CD4-positive, alpha-beta T cell (primary cell): ENCODE data around the gene CCP110. TPM values are rescaled to one million over a fixed set of nuclear protein-coding genes. Genes with fewer than 3 reads are reported as not detected.

Experiments
- ATAC-seq: fragments of 200-7000 bp; cut with Tn5 transposase; one replicate; pipeline ENCODE4 v1.10.0; 2022; ENCODE audit warnings: mild to moderate bottlenecking; ENCODE audit not compliant: poor library complexity
- CTCF ChIA-PET: fragments of 350-600 bp; sonication (Branson Sonifier 250); formaldehyde crosslinking; loops from one replicate; lab custom pipeline; 2021; ENCODE audit warnings: antibody characterized with exemption, inconsistent platforms; lab: Charles Lee
- POLR2A ChIA-PET: fragments of 350-600 bp; sonication (Branson Sonifier 250); formaldehyde crosslinking; loops from one replicate; lab custom pipeline; 2021; ENCODE audit warnings: antibody characterized with exemption, inconsistent platforms; lab: Charles Lee
- DNase-seq, 14 experiments: peaks; one replicate each; pipeline ENCODE4 v3.0.0-alpha.2; 2013 to 2020; ENCODE audit warnings: mixed read lengths in 2 of 14
- H3K27ac ChIP-seq, 2 donors: one replicate each; pipeline versions ENCODE4 v1.5.1 to v1.7.0; 2013; ENCODE audit warnings: low read length in 2 of 2, low read depth in 1 of 2, mild to moderate bottlenecking in 1 of 2
- H3K27me3 ChIP-seq, 2 experiments: 1 replicate in 1 of 2; 2 replicates in 1 of 2; pipeline versions ENCODE4 v1.6.1 to v1.7.0; 2013; ENCODE audit warnings: low read length in 2 of 2, control low read depth in 1 of 2, mild to moderate bottlenecking in 1 of 2, moderate library complexity in 1 of 2; ENCODE audit not compliant: insufficient read depth in 2 of 2, control insufficient read depth in 1 of 2
- H3K36me3 ChIP-seq: one replicate; pipeline ENCODE4 v1.6.1; 2013; ENCODE audit warnings: low read length, control low read depth; ENCODE audit not compliant: insufficient read depth
- H3K4me1 ChIP-seq: one replicate; pipeline ENCODE4 v1.6.1; 2013; ENCODE audit warnings: low read length, control low read depth; ENCODE audit not compliant: insufficient read depth
- H3K4me3 ChIP-seq: one replicate; pipeline ENCODE4 v1.5.1; 2013; ENCODE audit warnings: mild to moderate bottlenecking, low read length, moderate library complexity
- H3K9me3 ChIP-seq, 2 experiments: 1 replicate in 1 of 2; 2 replicates in 1 of 2; pipeline versions ENCODE4 v1.6.1 to v1.7.0; 2013; ENCODE audit warnings: low read length in 2 of 2, mild to moderate bottlenecking in 2 of 2, control low read depth in 1 of 2, moderate library complexity in 1 of 2; ENCODE audit not compliant: control insufficient read depth in 1 of 2, insufficient read depth in 1 of 2
- H3K27ac Mint-ChIP-seq: one replicate; pipeline ENCODE4 v1.8.0; 2020; ENCODE audit warnings: mixed read lengths
- H3K27me3 Mint-ChIP-seq: one replicate; pipeline ENCODE4 v1.8.0; 2021; ENCODE audit warnings: mixed read lengths
- H3K36me3 Mint-ChIP-seq: one replicate; pipeline ENCODE4 v1.8.0; 2021; ENCODE audit warnings: low read depth, mixed read lengths
- H3K4me1 Mint-ChIP-seq: one replicate; pipeline ENCODE4 v1.8.0; 2021; ENCODE audit warnings: low read depth, mixed read lengths
- H3K4me3 Mint-ChIP-seq: one replicate; pipeline ENCODE4 v1.8.0; 2020; ENCODE audit warnings: mild to moderate bottlenecking, mixed read lengths
- H3K9me3 Mint-ChIP-seq: one replicate; pipeline ENCODE4 v1.8.0; 2020; ENCODE audit warnings: mixed read lengths
- CTCF ChIP-seq: fragments of 200-600 bp; IDR thresholded peaks from one replicate; pipeline ENCODE4 v1.8.0; 2022; ENCODE audit warnings: antibody characterized with exemption, mild to moderate bottlenecking
- intact Hi-C, 2 experiments: fragments of 100-400 bp; cut with DNase I in 1 of 2; cut with micrococcal nuclease in 1 of 2; formaldehyde crosslinking; loops; one replicate each; pipeline versions ENCODE4 v1.15.1 to v1.9.0; 2023 to 2025; cut with DNase I, micrococcal nuclease
- total RNA-seq, 174 experiments: library from RNA in 2 of 174; stranded (reverse) in 2 of 174; gene quantifications; one replicate each; pipeline ENCODE4 v1.2.3 and lab custom pipeline; 2021 to 2026

CCP110 gene
- total RNA-seq, 2 experiments from 2014 or later: 14.8 to 15.4 TPM

DNA sequence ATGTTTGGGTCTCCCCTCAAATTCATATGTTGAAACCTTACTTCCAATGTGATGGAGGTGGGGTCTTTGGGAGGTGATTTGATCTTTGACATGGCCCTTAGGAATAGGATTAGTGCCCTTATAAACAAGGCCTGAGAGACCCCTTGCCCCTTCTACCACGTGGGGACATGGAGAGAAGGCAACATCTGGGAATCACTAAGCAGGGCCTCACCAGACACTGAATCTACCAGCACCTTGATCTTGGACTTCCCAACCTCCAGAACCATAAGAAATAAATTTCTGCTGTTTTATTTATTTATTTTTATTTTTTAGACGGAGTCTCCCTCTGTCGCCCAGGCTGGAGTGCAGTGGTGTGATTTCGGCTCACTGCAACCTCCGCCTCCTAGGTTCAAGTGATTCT is 42.0 kb upstream of the CCP110 start:
- Histone ChIP-seq H3K27ac (no peak overlapping the region), H3K4me3 (no peak overlapping the region), H3K9me3 (no peaks in the 10 kb centered on the region), H3K4me1 (no peaks in the 10 kb centered on the region), H3K36me3 (no peaks in the 10 kb centered on the region), H3K27me3 (no peaks in the 10 kb centered on the region)
- ChIA-PET CTCF (no interaction called here), POLR2A (no interaction called here)
- Mint-ChIP-seq H3K4me3 (no peak overlapping the region), H3K4me1 (no peaks in the 10 kb centered on the region), H3K9me3 (no peaks in the 10 kb centered on the region), H3K27me3 (peaks cover 7% of the 10 kb centered on the region), H3K36me3 (no peaks in the 10 kb centered on the region), H3K27ac (no peak overlapping the region)
- no peak for DNase-seq
- TF ChIP-seq CTCF: no peak
- ATAC-seq: no peak
- intact Hi-C loops: no loop called here

DNA sequence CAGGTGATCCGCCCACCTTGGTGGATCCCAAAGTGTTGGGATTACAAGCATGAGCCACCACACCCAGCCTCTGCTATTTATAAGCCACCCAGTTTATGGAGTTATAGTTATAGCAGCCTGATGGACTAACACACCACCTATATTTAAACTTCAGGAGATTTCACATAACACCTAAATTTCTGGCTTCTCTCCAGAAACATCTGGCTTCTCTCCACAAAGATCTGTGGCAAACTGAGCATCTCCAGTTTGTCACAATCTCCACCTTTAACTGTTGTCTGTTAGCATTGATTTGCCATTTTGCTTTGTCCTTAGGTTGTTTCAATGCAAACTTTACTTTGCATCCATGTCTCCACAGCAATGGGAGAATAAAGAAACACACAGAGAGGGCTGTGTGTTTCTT is 41.5 kb upstream of the CCP110 start:
- Mint-ChIP-seq H3K4me3 (no peak overlapping the region), H3K9me3 (no peaks in the 10 kb centered on the region), H3K36me3 (no peaks in the 10 kb centered on the region), H3K27ac (no peak overlapping the region), H3K4me1 (no peaks in the 10 kb centered on the region), H3K27me3 (peaks cover 7% of the 10 kb centered on the region)
- no peak for TF ChIP-seq CTCF
- Histone ChIP-seq H3K36me3 (no peaks in the 10 kb centered on the region), H3K27ac (no peak overlapping the region), H3K4me3 (no peak overlapping the region), H3K27me3 (no peaks in the 10 kb centered on the region), H3K4me1 (no peaks in the 10 kb centered on the region), H3K9me3 (no peaks in the 10 kb centered on the region)
- no peak for DNase-seq
- intact Hi-C loops: no loop called here
- ChIA-PET POLR2A (no interaction called here), CTCF (no interaction called here)
- ATAC-seq: no peak

DNA sequence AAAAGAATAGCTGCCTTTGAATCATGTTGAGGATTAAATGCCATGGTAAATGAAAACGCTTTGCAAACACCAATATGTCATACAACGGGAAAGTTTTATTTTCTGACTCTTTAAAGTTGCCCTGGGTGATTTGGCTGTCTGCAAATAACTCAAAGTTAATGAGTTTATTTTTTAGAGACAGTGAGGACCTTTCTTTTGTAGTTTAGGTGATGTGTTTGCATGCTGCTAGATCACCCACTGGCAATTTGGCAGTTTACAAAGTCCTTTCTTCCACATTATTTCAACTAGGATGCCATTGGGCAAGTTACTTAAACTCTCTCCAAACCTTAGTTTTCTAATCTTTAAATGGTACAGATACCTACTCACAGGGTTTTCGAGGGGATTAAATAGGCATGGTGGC is 39.6 kb upstream of the CCP110 start:
- H3K27ac Mint-ChIP-seq: no peak overlapping the region
- H3K9me3 ChIP-seq: no peaks in the 10 kb centered on the region
- no peaks in the 10 kb centered on the region for H3K36me3 Mint-ChIP-seq
- DNase-seq: no peak
- H3K4me1 Mint-ChIP-seq: no peaks in the 10 kb centered on the region
- no peak for ATAC-seq
- TF ChIP-seq CTCF: no peak
- H3K4me3 ChIP-seq: no peak overlapping the region
- H3K4me1 ChIP-seq: no peaks in the 10 kb centered on the region
- POLR2A ChIA-PET: no interaction called here
- H3K36me3 ChIP-seq: no peaks in the 10 kb centered on the region
- H3K27me3 Mint-ChIP-seq: no peaks in the 10 kb centered on the region
- intact Hi-C loops: no loop called here
- no peak overlapping the region for H3K27ac ChIP-seq
- no peaks in the 10 kb centered on the region for H3K9me3 Mint-ChIP-seq
- H3K27me3 ChIP-seq: no peaks in the 10 kb centered on the region
- H3K4me3 Mint-ChIP-seq: no peak overlapping the region
- CTCF ChIA-PET: no interaction called here
